Measurements from ENCODE around the gene MOSMO. TPM values are rescaled to one million over a fixed set of nuclear protein-coding genes. Genes with fewer than 3 reads are reported as not detected.

The MOSMO gene
- total RNA-seq, 1 experiment from 2014 or later, result 24.2 TPM

- H4K20me1 ChIP-seq (ENCODE audit: insufficient read depth), result peaks cover 8% of the 10 kb centered on the region; the same call in 1 of the 2 replicates
- TF ChIP-seq CTCF (conservative IDR thresholded peaks at IDR 0.05) (no peak), EZH2 (IDR thresholded peaks at IDR 0.05; ENCODE audit: low read depth) (no peak)
- POLR2A ChIA-PET (ENCODE audit: unreplicated experiment), result interaction anchor here (0.6 kb wide), 1 partner anchor 323 kb away, joined by 5 read pairs; no protein-coding TSS in a partner anchor
- no peak overlapping the region for H3K4me3 ChIP-seq
- no peaks in the 10 kb centered on the region for H3K9me2 ChIP-seq (ENCODE audit: insufficient read depth)
- BruUV-seq (replicated peaks), result no TSS peak
- CTCF ChIA-PET, result interaction anchor here (0.5 to 0.6 kb wide), 2 partner anchors 18 to 41 kb away, joined by 3 to 4 read pairs; no protein-coding TSS in a partner anchor
- H3K27me3 ChIP-seq (ENCODE audit: insufficient read depth, low read depth), result no peaks in the 10 kb centered on the region
- H3F3A ChIP-seq (ENCODE audit: insufficient read depth, low read depth), result 0 out of 2 replicates have a peak, but pooled peaks cover 3% of the 10 kb centered on the region
- H3K4me1 ChIP-seq (replicated peaks; ENCODE audit: insufficient read depth), result no peaks in the 10 kb centered on the region
- H2AFZ ChIP-seq, result no peak overlapping the region
- intact Hi-C loops (cut with micrococcal nuclease; ENCODE audit: unreplicated experiment), result no loop called here
- no peak overlapping the region for H3K27ac ChIP-seq
- H3K79me2 ChIP-seq (ENCODE audit: low read depth), result no peaks in the 10 kb centered on the region
- no peak for DNase-seq
- H3K36me3 ChIP-seq (ENCODE audit: low read depth), result peaks cover 50% of the 10 kb centered on the region
- no peaks in the 10 kb centered on the region for H3K9me3 ChIP-seq (ENCODE audit: insufficient read depth, low read depth)
- H3K4me2 ChIP-seq, result no peak overlapping the region
Observed at GRCh38 chr16:21980032-21980431, 27.9 kb upstream of the MOSMO start.

GRCh38 chr16:21982108-21982507, 25.8 kb upstream of the MOSMO start:
- intact Hi-C loops (cut with micrococcal nuclease; ENCODE audit: unreplicated experiment), result no loop called here
- H3K79me2 ChIP-seq (ENCODE audit: low read depth), result no peaks in the 10 kb centered on the region
- BruUV-seq (replicated peaks), result no TSS peak
- H3K36me3 ChIP-seq (ENCODE audit: low read depth), result peaks cover 40% of the 10 kb centered on the region
- H3K4me1 ChIP-seq (replicated peaks; ENCODE audit: insufficient read depth), result no peaks in the 10 kb centered on the region
- CTCF ChIA-PET, result no interaction called here
- H4K20me1 ChIP-seq (ENCODE audit: insufficient read depth), result 0 out of 2 replicates have a peak, but pooled peaks cover 8% of the 10 kb centered on the region
- no peak for TF ChIP-seq EZH2 (IDR thresholded peaks at IDR 0.05; ENCODE audit: low read depth)
- no peak overlapping the region for H3K4me3 ChIP-seq
- POLR2A ChIA-PET (ENCODE audit: unreplicated experiment), result no interaction called here
- DNase-seq, result no peak
- no peaks in the 10 kb centered on the region for H3K27me3 ChIP-seq (ENCODE audit: insufficient read depth, low read depth)
- peaks cover 3% of the 10 kb centered on the region; the same call in 1 of the 2 replicates for H3F3A ChIP-seq (ENCODE audit: insufficient read depth, low read depth)
- H3K27ac ChIP-seq, result no peak overlapping the region
- H3K4me2 ChIP-seq, result no peak overlapping the region
- no peaks in the 10 kb centered on the region for H3K9me2 ChIP-seq (ENCODE audit: insufficient read depth)
- no peaks in the 10 kb centered on the region for H3K9me3 ChIP-seq (ENCODE audit: insufficient read depth, low read depth)
- H2AFZ ChIP-seq, result no peak overlapping the region

GRCh38 chr16:21984062-21984461, 23.8 kb upstream of the MOSMO start:
- Histone ChIP-seq H3K4me2 (no peak overlapping the region), H3F3A (ENCODE audit: insufficient read depth, low read depth) (peaks cover 6% of the 10 kb centered on the region), H3K27me3 (ENCODE audit: insufficient read depth, low read depth) (no peaks in the 10 kb centered on the region), H3K4me1 (replicated peaks; ENCODE audit: insufficient read depth) (no peaks in the 10 kb centered on the region), H4K20me1 (ENCODE audit: insufficient read depth) (0 out of 2 replicates have a peak, but pooled peaks cover 4% of the 10 kb centered on the region), H3K9me2 (ENCODE audit: insufficient read depth) (no peaks in the 10 kb centered on the region), H3K27ac (no peak overlapping the region), H2AFZ (no peak overlapping the region), H3K9me3 (ENCODE audit: insufficient read depth, low read depth) (no peaks in the 10 kb centered on the region), H3K79me2 (ENCODE audit: low read depth) (no peaks in the 10 kb centered on the region), H3K4me3 (no peak overlapping the region), H3K36me3 (ENCODE audit: low read depth) (peaks cover 21% of the 10 kb centered on the region)
- BruUV-seq (replicated peaks), result no TSS peak
- CTCF ChIA-PET, result no interaction called here
- POLR2A ChIA-PET (ENCODE audit: unreplicated experiment), result no interaction called here
- TF ChIP-seq CTCF (conservative IDR thresholded peaks at IDR 0.05) (no peak), EZH2 (IDR thresholded peaks at IDR 0.05; ENCODE audit: low read depth) (no peak)
- DNase-seq, result no peak
- intact Hi-C loops (cut with micrococcal nuclease; ENCODE audit: unreplicated experiment), result no loop called here

GRCh38 chr16:21985524-21985923, 22.4 kb upstream of the MOSMO start:
- TF ChIP-seq CTCF (conservative IDR thresholded peaks at IDR 0.05) (peak; percentile 25; the same call in 1 of the 2 replicates), EZH2 (IDR thresholded peaks at IDR 0.05; ENCODE audit: low read depth) (no peak)
- H3K4me3 ChIP-seq, result no peak overlapping the region
- H4K20me1 ChIP-seq (ENCODE audit: insufficient read depth), result 0 out of 2 replicates have a peak, but pooled peaks cover 4% of the 10 kb centered on the region
- BruUV-seq (replicated peaks), result no TSS peak
- H3F3A ChIP-seq (ENCODE audit: insufficient read depth, low read depth), result peaks cover 6% of the 10 kb centered on the region
- H3K4me1 ChIP-seq (replicated peaks; ENCODE audit: insufficient read depth), result no peaks in the 10 kb centered on the region
- no peak overlapping the region for H3K4me2 ChIP-seq
- ChIA-PET CTCF (no interaction called here), POLR2A (ENCODE audit: unreplicated experiment) (no interaction called here)
- H3K27me3 ChIP-seq (ENCODE audit: insufficient read depth, low read depth), result no peaks in the 10 kb centered on the region
- no peaks in the 10 kb centered on the region for H3K79me2 ChIP-seq (ENCODE audit: low read depth)
- H2AFZ ChIP-seq, result no peak overlapping the region
- no peaks in the 10 kb centered on the region for H3K9me3 ChIP-seq (ENCODE audit: insufficient read depth, low read depth)
- intact Hi-C loops (cut with micrococcal nuclease; ENCODE audit: unreplicated experiment), result loop anchor here (5.0 kb wide), 2 partner anchors 92 to 112 kb away; no protein-coding TSS in a partner anchor
- H3K36me3 ChIP-seq (ENCODE audit: low read depth), result peaks cover 18% of the 10 kb centered on the region
- no peak overlapping the region for H3K27ac ChIP-seq
- H3K9me2 ChIP-seq (ENCODE audit: insufficient read depth), result no peaks in the 10 kb centered on the region
- no peak for DNase-seq

Measured in PC-9 (cell line).